NB4 (cell line): ENCODE results near the gene BRD3.

Source experiments
- MYC ChIP-seq: IDR thresholded peaks from 2 replicates; pipeline ENCODE4 v1.6.1; 2011; ENCODE audit warnings: low read depth, low read length
- POLR2A ChIP-seq: IDR thresholded peaks from 2 replicates; pipeline ENCODE4 v1.6.1; 2011; ENCODE audit warnings: mild to moderate bottlenecking; ENCODE audit not compliant: insufficient read length; ENCODE audit errors: extremely low read depth
- TF ChIP-seq, protein P1 (sequence below): IDR thresholded peaks from one replicate; pipeline ENCODE4 v1.5.1; 2012; ENCODE audit warnings: low read depth, low read length
- TF ChIP-seq, protein P2 (sequence below): IDR thresholded peaks from 2 replicates; pipeline ENCODE4 v1.6.1; 2011; ENCODE audit warnings: low read depth, low read length

DNA sequence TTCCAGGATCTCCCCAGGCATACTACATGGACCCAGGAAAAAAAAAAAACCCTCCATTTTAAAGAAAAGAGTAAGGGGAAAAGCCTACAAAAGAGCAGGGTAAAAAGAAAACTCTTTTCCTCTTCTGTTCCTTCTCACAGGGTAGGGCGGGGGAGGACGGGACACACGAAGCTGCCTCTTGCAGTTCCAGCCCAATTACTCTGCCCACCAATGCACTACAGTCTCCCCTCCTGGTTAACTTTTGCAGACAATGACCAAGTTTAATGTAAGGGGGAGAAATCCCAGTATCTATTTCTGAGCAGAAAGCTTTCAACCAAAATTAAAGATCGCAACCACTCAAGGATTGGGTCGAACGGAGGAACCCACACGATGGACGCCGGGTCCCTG lies 1.3 kb downstream of the BRD3 start:
- TF ChIP-seq, protein P1, sequence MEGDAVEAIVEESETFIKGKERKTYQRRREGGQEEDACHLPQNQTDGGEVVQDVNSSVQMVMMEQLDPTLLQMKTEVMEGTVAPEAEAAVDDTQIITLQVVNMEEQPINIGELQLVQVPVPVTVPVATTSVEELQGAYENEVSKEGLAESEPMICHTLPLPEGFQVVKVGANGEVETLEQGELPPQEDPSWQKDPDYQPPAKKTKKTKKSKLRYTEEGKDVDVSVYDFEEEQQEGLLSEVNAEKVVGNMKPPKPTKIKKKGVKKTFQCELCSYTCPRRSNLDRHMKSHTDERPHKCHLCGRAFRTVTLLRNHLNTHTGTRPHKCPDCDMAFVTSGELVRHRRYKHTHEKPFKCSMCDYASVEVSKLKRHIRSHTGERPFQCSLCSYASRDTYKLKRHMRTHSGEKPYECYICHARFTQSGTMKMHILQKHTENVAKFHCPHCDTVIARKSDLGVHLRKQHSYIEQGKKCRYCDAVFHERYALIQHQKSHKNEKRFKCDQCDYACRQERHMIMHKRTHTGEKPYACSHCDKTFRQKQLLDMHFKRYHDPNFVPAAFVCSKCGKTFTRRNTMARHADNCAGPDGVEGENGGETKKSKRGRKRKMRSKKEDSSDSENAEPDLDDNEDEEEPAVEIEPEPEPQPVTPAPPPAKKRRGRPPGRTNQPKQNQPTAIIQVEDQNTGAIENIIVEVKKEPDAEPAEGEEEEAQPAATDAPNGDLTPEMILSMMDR = no peak
- TF ChIP-seq, protein P2, sequence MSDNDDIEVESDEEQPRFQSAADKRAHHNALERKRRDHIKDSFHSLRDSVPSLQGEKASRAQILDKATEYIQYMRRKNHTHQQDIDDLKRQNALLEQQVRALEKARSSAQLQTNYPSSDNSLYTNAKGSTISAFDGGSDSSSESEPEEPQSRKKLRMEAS = no peak
- no peak for TF ChIP-seq POLR2A
- no peak for TF ChIP-seq MYC
